ENCODE measurements around the gene PLA2G3. TPM values are rescaled to one million over a fixed set of nuclear protein-coding genes. Genes with fewer than 3 reads are reported as not detected.

PLA2G3 gene
- total RNA-seq, 1 experiment from 2014 or later = 8.2 TPM

- H3K4me1 Mint-ChIP-seq = peaks cover 12 to 30% of the 10 kb centered on the region in 2 experiments
- H3K27me3 ChIP-seq (ENCODE audit: insufficient read depth, low read length) = peaks cover 12% of the 10 kb centered on the region; the same call in 1 of the 2 replicates
- no peak overlapping the region for H3K4ac ChIP-seq (ENCODE audit: low read depth, low read length)
- H2BK12ac ChIP-seq (ENCODE audit: insufficient read length, low read depth, low read length) = no peak overlapping the region
- H3K9me3 Mint-ChIP-seq = 0 out of 5 replicates have a peak, but pooled peaks cover 0 to 2% of the 10 kb centered on the region in 2 experiments
- DNase-seq = no peak
- no peak overlapping the region for H3K27ac Mint-ChIP-seq
- no peak overlapping the region for H3K14ac ChIP-seq (ENCODE audit: insufficient read depth, low read length)
- H3K9ac ChIP-seq (ENCODE audit: extremely low read depth, insufficient read length, low read length) = no peak overlapping the region
- H2AK5ac ChIP-seq (ENCODE audit: insufficient read length, low read length) = no peak overlapping the region
- no peak overlapping the region for H2BK15ac ChIP-seq (ENCODE audit: low read depth, low read length)
- H4K91ac ChIP-seq (ENCODE audit: insufficient read length, low read depth, low read length) = no peak overlapping the region
- no peaks in the 10 kb centered on the region for H4K20me1 ChIP-seq (ENCODE audit: control insufficient read depth, insufficient read depth, insufficient read length)
- H3K4me3 Mint-ChIP-seq = peak overlapping the region; percentile 15 to 92; a peak in 3 of 5 replicates
- no peaks in the 10 kb centered on the region for H3K79me1 ChIP-seq (ENCODE audit: insufficient read depth, low read depth, low read length, poor library complexity, severe bottlenecking)
- no peak overlapping the region for H3K23ac ChIP-seq (ENCODE audit: insufficient read length, low read depth, low read length)
- H3K23me2 ChIP-seq (ENCODE audit: insufficient read length, low read depth, low read length, poor library complexity, severe bottlenecking) = peaks cover 8% of the 10 kb centered on the region
- H4K5ac ChIP-seq (ENCODE audit: insufficient read length, low read depth, low read length) = no peak overlapping the region
- H3K36me3 Mint-ChIP-seq (ENCODE audit: insufficient read depth in 1 of 3, low read depth in 3 of 3) = peaks cover 0 to 1% (median 0%) of the 10 kb centered on the region in 3 experiments; a peak in 2 of 7 replicates
- H3K27ac ChIP-seq (ENCODE audit: insufficient read length, low read depth, low read length) = no peak overlapping the region
- H2BK20ac ChIP-seq (ENCODE audit: low read depth, low read length, poor library complexity, severe bottlenecking) = no peak overlapping the region
- H3K79me2 ChIP-seq (ENCODE audit: insufficient read depth, low read length) = no peaks in the 10 kb centered on the region
- no peak overlapping the region for H2BK120ac ChIP-seq (ENCODE audit: low read depth, low read length, poor library complexity, severe bottlenecking)
- H3K4me2 ChIP-seq (ENCODE audit: insufficient read depth, insufficient read length, low read length) = no peak overlapping the region
- H3T11ph ChIP-seq (ENCODE audit: low read length) = no peak overlapping the region
- H2BK5ac ChIP-seq (ENCODE audit: insufficient read length, low read length) = no peak overlapping the region
- H3K9me3 ChIP-seq (ENCODE audit: control insufficient read depth, low read depth, low read length) = no peaks in the 10 kb centered on the region
- H3K56ac ChIP-seq (ENCODE audit: insufficient read length, low read depth, low read length) = no peak overlapping the region
- WGBS (ENCODE audit: extremely low coverage, insufficient read length, low lambda C conversion rate) = no CpG with 5 or more reads among the region's 4 CpGs
- H3K27me3 Mint-ChIP-seq (ENCODE audit: low read depth) = peaks cover 27% of the 10 kb centered on the region
- no peak for TF ChIP-seq CTCF (conservative IDR thresholded peaks at IDR 0.05)
- H3K18ac ChIP-seq (ENCODE audit: insufficient read length, low read depth, low read length) = no peak overlapping the region
- H4K8ac ChIP-seq (replicated peaks; ENCODE audit: insufficient read length, low read depth, low read length) = no peak overlapping the region
- H2AFZ ChIP-seq (ENCODE audit: low read length) = no peak overlapping the region
- H3K4me1 ChIP-seq (ENCODE audit: insufficient read depth, low read length) = no peaks in the 10 kb centered on the region
These were observed 34.2 kb downstream of the PLA2G3 start for GRCh38 chr22:31106001-31106571.
